ACC112 (cell line): ENCODE data around the gene GTF2H4.

Source experiments
- H2AFZ ChIP-seq: fragments of 200-600 bp; sonication (generic); one replicate; pipeline ENCODE4 v1.6.0; 2017; ENCODE audit warnings: antibody characterized with exemption, low read length; ENCODE audit not compliant: unreplicated experiment
- H3K27ac ChIP-seq: fragments of 200-600 bp; sonication (generic); 2 replicates; pipeline ENCODE4 v1.5.1; 2014; ENCODE audit warnings: low read depth, mild to moderate bottlenecking, antibody characterized with exemption, low read length, moderate library complexity
- H3K27me3 ChIP-seq: fragments of 200-600 bp; sonication (generic); 2 replicates; pipeline ENCODE4 v1.6.1; 2014; ENCODE audit warnings: mild to moderate bottlenecking, antibody characterized with exemption, low read length, moderate library complexity, mixed read lengths; ENCODE audit not compliant: insufficient read depth
- H3K36me3 ChIP-seq: fragments of 200-600 bp; sonication (generic); 2 replicates; pipeline ENCODE4 v1.6.1; 2016; ENCODE audit warnings: mild to moderate bottlenecking, antibody characterized with exemption, low read length, moderate library complexity, mixed read lengths; ENCODE audit not compliant: insufficient read depth
- H3K4me1 ChIP-seq: fragments of 200-600 bp; sonication (generic); one replicate; pipeline ENCODE4 v1.6.1; 2016; ENCODE audit warnings: low read length, mixed read lengths; ENCODE audit not compliant: insufficient read depth, unreplicated experiment, control insufficient read depth
- H3K4me3 ChIP-seq: fragments of 200-600 bp; sonication (generic); 2 replicates; pipeline ENCODE4 v1.5.1; 2014; ENCODE audit warnings: mild to moderate bottlenecking, low read depth, low read length
- H3K79me2 ChIP-seq: fragments of 200-600 bp; sonication (generic); one replicate; pipeline ENCODE4 v1.6.0; 2016; ENCODE audit warnings: low read length; ENCODE audit not compliant: control insufficient read depth, unreplicated experiment, insufficient read depth

GTF2H4 gene

GRCh38 chr6:30883685-30884520 is 24.1 kb upstream of the GTF2H4 start, which contains the start of gene DDR1:
DDR1 (plus strand) TSS chr6:30884519; CDS start chr6:30888730, 4,211 bp downstream.
- peaks cover 7% of the 10 kb centered on the region for H3K79me2 ChIP-seq
- H2AFZ ChIP-seq, result peak within 1 kb of the TSS; percentile 95
- peak within 1 kb of the TSS; percentile 78 for H3K4me3 ChIP-seq
- no peak within 1 kb of the TSS for H3K27ac ChIP-seq
- no peaks in the 10 kb centered on the region for H3K27me3 ChIP-seq
- H3K4me1 ChIP-seq, result peaks cover 34% of the 10 kb centered on the region
- no peaks in the 10 kb centered on the region for H3K36me3 ChIP-seq

- Histone ChIP-seq H3K27ac (no peak overlapping the region), H3K79me2 (peaks cover 7% of the 10 kb centered on the region), H2AFZ (peak overlapping the region; percentile 95), H3K4me3 (peak overlapping the region; percentile 78), H3K36me3 (no peaks in the 10 kb centered on the region), H3K4me1 (peaks cover 34% of the 10 kb centered on the region), H3K27me3 (no peaks in the 10 kb centered on the region)
These were observed 23.2 kb upstream of the GTF2H4 start for GRCh38 chr6:30884521-30885480.

GRCh38 chr6:30885481-30885998 is 22.5 kb upstream of the GTF2H4 start:
- no peaks in the 10 kb centered on the region for H3K27me3 ChIP-seq
- peaks cover 7% of the 10 kb centered on the region for H3K79me2 ChIP-seq
- H2AFZ ChIP-seq, result no peak overlapping the region
- no peak overlapping the region for H3K27ac ChIP-seq
- H3K4me3 ChIP-seq, result peak overlapping the region; percentile 78
- H3K4me1 ChIP-seq, result peaks cover 34% of the 10 kb centered on the region
- H3K36me3 ChIP-seq, result no peaks in the 10 kb centered on the region

GRCh38 chr6:30885999-30886896 is 21.8 kb upstream of the GTF2H4 start:
- Histone ChIP-seq H3K27me3 (no peaks in the 10 kb centered on the region), H3K79me2 (peaks cover 7% of the 10 kb centered on the region), H3K36me3 (no peaks in the 10 kb centered on the region), H2AFZ (no peak overlapping the region), H3K27ac (no peak overlapping the region), H3K4me3 (peak overlapping the region; percentile 78), H3K4me1 (peaks cover 34% of the 10 kb centered on the region)

- Histone ChIP-seq H3K27ac (no peak overlapping the region), H3K4me1 (peaks cover 34% of the 10 kb centered on the region)
These were observed 21.1 kb upstream of the GTF2H4 start for GRCh38 chr6:30886897-30887255.

GRCh38 chr6:30887901-30888815 is 19.8 kb upstream of the GTF2H4 start:
- peak overlapping the region; percentile 52 for H3K27ac ChIP-seq
- H3K36me3 ChIP-seq, result no peaks in the 10 kb centered on the region
- H3K27me3 ChIP-seq, result no peaks in the 10 kb centered on the region
- peaks cover 7% of the 10 kb centered on the region for H3K79me2 ChIP-seq
- no peak overlapping the region for H2AFZ ChIP-seq
- peaks cover 34% of the 10 kb centered on the region for H3K4me1 ChIP-seq
- no peak overlapping the region for H3K4me3 ChIP-seq

More at GRCh38 chr6:30886897-30887255, 21.1 kb upstream of the GTF2H4 start:
- Histone ChIP-seq H3K79me2 (peaks cover 7% of the 10 kb centered on the region), H3K27me3 (no peaks in the 10 kb centered on the region), H3K4me3 (no peak overlapping the region), H2AFZ (no peak overlapping the region), H3K36me3 (no peaks in the 10 kb centered on the region)

- no peak overlapping the region for H2AFZ ChIP-seq
- no peaks in the 10 kb centered on the region for H3K27me3 ChIP-seq
- H3K4me3 ChIP-seq, result no peak overlapping the region
- peaks cover 34% of the 10 kb centered on the region for H3K4me1 ChIP-seq
- no peaks in the 10 kb centered on the region for H3K36me3 ChIP-seq
- H3K27ac ChIP-seq, result no peak overlapping the region
- H3K79me2 ChIP-seq, result peaks cover 7% of the 10 kb centered on the region
These were observed 19.1 kb upstream of the GTF2H4 start for GRCh38 chr6:30888816-30889495.

- H3K27ac ChIP-seq, result no peak overlapping the region
- H3K27me3 ChIP-seq, result no peaks in the 10 kb centered on the region
- H3K4me1 ChIP-seq, result peaks cover 34% of the 10 kb centered on the region
- H3K4me3 ChIP-seq, result no peak overlapping the region
- peaks cover 7% of the 10 kb centered on the region for H3K79me2 ChIP-seq
- no peaks in the 10 kb centered on the region for H3K36me3 ChIP-seq
- no peak overlapping the region for H2AFZ ChIP-seq
These were observed 18.5 kb upstream of the GTF2H4 start for GRCh38 chr6:30889496-30889885.
